Uterus (tissue), 4 donors: ENCODE results near the gene CLTB. TPM values are rescaled to one million over a fixed set of nuclear protein-coding genes. Genes with fewer than 3 reads are reported as not detected.

Source experiments
- DNase-seq, 2 donors: peaks; one replicate each; pipeline ENCODE4 v3.0.0-alpha.2; 2019 to 2020
- H3K27ac ChIP-seq, 2 donors: fragments of 200-600 bp; sonication (generic); 1 replicate in 1 of 2; 2 replicates in 1 of 2; pipeline ENCODE4 v1.5.1; 2016 to 2018
- H3K27me3 ChIP-seq, 2 donors: fragments of 200-600 bp; sonication (generic); one replicate each; pipeline ENCODE4 v1.5.1; 2018 to 2019; ENCODE audit warnings: control low read depth in 1 of 2
- H3K36me3 ChIP-seq, 2 donors: fragments of 200-600 bp; sonication (generic); one replicate each; pipeline ENCODE4 v1.5.1; 2019; ENCODE audit warnings: control low read depth in 1 of 2
- H3K4me1 ChIP-seq, 2 donors: fragments of 200-600 bp; sonication (generic); one replicate each; pipeline ENCODE4 v1.5.1; 2018 to 2019; ENCODE audit warnings: control low read depth in 1 of 2
- H3K4me3 ChIP-seq, 2 donors: fragments of 200-600 bp; sonication (generic); 1 replicate in 1 of 2; 2 replicates in 1 of 2; pipeline ENCODE4 v1.5.1; 2018 to 2019; ENCODE audit warnings: mild to moderate bottlenecking in 1 of 2
- H3K9me3 ChIP-seq, 2 donors: fragments of 200-600 bp; sonication (generic); one replicate each; pipeline ENCODE4 v1.5.1; 2019; ENCODE audit warnings: control low read depth in 1 of 2
- POLR2A ChIP-seq, 2 donors: fragments of 450-650 bp; IDR thresholded peaks; one replicate each; pipeline ENCODE4 v1.6.1; 2016; ENCODE audit warnings: antibody characterized with exemption in 2 of 2, mild to moderate bottlenecking in 1 of 2, moderate library complexity in 1 of 2
- intact Hi-C: fragments of 100-400 bp; cut with DNase I; formaldehyde crosslinking; loops from one replicate; pipeline ENCODE4 v1.15.1; 2023; ENCODE audit warnings: low total_unique reads
- total RNA-seq, 4 donors: library from RNA; depleted of rRNA in 3 of 4; stranded (reverse); fragments of >200 nt in 3 of 4; gene quantifications; one replicate each; pipeline versions ENCODE4 v1.1.0 to v1.2.4, GENCODE V29; 2014 to 2023
- TF ChIP-seq, protein P1 (sequence below), 4 experiments: fragments of 200-600 bp in 2 of 4; fragments of 450-650 bp in 2 of 4; sonication (generic) in 2 of 4; IDR thresholded peaks; one replicate each; pipeline ENCODE4 v1.5.1; 2016 to 2019; ENCODE audit warnings: antibody characterized with exemption in 4 of 4, mild to moderate bottlenecking in 2 of 4, moderate library complexity in 1 of 4
- donor health status: DM: yes; HTN: yes; CAD: no.

Gene CLTB
- total RNA-seq, 4 donors from 2014 or later, result 34.7 to 162 (median 63.4) TPM

DNA sequence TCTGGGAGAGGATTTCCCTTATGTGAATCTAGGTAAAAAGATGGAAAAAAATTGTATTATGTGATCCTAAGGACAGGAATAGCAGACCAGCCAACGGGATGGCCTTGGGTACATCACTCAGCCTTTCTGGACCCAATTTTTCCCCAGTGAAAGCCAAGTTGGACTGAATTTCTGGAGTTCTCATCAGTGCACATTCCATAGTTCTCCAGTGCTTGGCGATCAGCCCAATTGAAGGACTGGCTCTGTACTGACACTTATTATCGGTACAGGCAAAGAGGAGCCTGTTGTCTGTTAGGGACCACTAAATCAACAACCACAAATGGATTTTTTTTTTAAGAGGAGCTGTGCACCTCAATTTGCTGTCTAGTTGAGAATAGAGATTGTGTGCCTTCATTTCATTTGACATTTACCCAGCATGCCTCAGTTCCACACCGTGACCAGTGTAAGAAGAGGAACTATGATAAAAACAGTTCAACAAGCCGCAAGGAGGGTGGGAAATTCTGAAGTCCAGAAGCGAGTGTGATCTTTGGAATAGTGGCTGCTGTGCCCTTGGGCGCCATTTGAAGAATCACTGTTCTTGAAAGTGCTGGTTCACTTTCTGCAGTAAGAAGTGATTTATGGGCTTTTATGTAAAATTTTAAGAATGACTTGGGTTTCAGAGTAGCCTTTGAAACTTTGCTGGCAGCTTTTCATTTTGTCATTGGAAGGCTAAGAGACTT is 43.1 kb downstream of the CLTB start:
- intact Hi-C loops, result no loop called here
- no peak overlapping the region for H3K27ac ChIP-seq

DNA sequence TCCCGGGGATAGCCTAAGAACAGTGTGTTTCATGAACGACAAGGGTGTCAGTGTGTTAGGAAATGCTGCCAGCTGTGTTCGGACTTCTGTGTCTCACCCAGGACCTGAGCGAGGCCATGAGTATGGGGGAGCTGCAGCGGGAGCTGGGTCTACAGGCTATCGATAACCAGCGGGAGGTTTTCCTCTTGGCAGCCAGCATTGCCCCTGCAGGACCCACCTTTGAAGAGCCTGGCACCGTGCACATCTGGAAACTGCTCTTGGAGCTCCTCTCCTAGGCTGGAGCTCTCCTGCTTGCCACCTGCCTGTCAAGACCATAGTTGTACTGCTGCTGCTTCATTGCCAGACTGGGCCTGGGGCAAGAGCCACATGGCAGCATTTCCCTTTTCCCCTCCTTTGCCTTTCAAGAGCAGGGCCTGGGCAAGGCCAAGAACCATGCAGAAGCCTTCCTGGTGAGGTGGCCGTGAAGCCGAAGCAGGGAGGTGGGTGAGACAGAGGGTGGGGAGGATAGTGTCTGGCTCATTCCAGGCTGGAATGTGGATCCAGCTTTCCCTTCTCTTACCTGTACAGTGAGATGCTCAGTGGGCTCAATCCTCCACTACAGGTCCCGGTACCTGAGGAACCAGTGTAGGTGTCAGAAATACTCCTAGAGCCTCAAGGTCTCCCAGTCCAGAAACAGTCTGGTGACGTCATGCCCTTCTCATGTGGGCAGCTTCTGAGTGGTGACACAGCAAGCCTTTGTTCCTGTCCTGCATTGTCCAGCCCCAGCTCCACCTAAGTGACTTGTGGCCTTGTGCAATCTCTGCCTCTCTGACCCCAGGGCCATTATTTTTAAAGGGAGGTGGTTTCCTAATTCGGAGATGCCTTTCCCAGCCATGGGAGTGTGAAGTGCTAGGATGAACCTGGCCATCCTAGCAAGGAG is 44.5 kb downstream of the CLTB start:
- DNase-seq, result no peak
- Histone ChIP-seq H3K27me3 (no peaks in the 10 kb centered on the region), H3K4me3 (no peak overlapping the region), H3K4me1 (no peaks in the 10 kb centered on the region), H3K27ac (no peak overlapping the region), H3K36me3 (no peaks in the 10 kb centered on the region), H3K9me3 (no peaks in the 10 kb centered on the region)
- no peak for TF ChIP-seq POLR2A (IDR thresholded peaks at IDR 0.05)
- TF ChIP-seq, protein P1, sequence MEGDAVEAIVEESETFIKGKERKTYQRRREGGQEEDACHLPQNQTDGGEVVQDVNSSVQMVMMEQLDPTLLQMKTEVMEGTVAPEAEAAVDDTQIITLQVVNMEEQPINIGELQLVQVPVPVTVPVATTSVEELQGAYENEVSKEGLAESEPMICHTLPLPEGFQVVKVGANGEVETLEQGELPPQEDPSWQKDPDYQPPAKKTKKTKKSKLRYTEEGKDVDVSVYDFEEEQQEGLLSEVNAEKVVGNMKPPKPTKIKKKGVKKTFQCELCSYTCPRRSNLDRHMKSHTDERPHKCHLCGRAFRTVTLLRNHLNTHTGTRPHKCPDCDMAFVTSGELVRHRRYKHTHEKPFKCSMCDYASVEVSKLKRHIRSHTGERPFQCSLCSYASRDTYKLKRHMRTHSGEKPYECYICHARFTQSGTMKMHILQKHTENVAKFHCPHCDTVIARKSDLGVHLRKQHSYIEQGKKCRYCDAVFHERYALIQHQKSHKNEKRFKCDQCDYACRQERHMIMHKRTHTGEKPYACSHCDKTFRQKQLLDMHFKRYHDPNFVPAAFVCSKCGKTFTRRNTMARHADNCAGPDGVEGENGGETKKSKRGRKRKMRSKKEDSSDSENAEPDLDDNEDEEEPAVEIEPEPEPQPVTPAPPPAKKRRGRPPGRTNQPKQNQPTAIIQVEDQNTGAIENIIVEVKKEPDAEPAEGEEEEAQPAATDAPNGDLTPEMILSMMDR (IDR thresholded peaks at IDR 0.05), result no peak
- intact Hi-C loops, result no loop called here

More for the DNA sequence above, 43.1 kb downstream of the CLTB start:
- Histone ChIP-seq H3K4me3 (no peak overlapping the region), H3K36me3 (no peaks in the 10 kb centered on the region), H3K27me3 (no peaks in the 10 kb centered on the region), H3K9me3 (no peaks in the 10 kb centered on the region), H3K4me1 (no peaks in the 10 kb centered on the region)
- no peak for TF ChIP-seq POLR2A (IDR thresholded peaks at IDR 0.05)
- TF ChIP-seq, protein P1 (IDR thresholded peaks at IDR 0.05), result no peak
- DNase-seq, result peak in 1 of 2 donors; percentile 38

DNA sequence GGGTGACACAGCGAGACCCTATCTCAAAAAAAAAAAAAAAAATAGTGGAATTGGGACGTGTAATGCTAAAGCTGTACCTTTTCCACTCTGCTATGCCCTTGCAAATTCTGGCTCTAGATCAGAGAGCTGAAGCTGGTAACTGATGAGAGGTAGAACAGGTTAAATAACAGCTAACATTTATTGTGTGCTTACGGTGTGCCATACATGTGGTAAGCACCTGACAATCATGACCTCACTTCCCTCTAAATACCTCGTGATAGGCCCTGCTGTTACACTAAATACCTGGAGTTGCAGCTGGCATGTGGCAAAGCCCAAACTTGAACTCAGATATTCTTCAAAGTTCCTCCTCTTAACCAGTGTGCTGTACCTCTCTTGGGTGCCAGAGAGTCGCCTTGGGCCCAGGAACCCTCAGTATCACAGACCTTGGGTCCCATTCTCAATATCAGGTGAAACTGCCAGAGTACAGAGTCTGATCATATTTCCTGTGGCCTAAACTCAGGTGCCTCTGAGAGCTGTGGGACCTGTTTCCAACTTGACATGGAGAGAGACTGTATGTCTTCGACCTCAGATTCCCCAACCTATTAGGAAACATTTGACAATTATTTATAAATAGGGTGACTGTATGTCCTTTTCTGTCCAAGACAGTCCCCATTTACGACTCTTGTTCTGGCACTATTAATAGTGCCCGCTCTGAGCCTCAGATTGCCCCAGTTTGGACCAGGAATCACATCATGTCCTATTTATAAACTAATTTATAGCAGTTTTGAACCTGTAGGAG is 46.2 kb downstream of the CLTB start:
- Histone ChIP-seq H3K4me1 (no peaks in the 10 kb centered on the region), H3K9me3 (no peaks in the 10 kb centered on the region), H3K27me3 (no peaks in the 10 kb centered on the region), H3K27ac (no peak overlapping the region), H3K4me3 (no peak overlapping the region), H3K36me3 (no peaks in the 10 kb centered on the region)
- DNase-seq, result no peak
- intact Hi-C loops, result no loop called here
- TF ChIP-seq POLR2A (IDR thresholded peaks at IDR 0.05), result no peak
- TF ChIP-seq, protein P1 (IDR thresholded peaks at IDR 0.05), result no peak

DNA sequence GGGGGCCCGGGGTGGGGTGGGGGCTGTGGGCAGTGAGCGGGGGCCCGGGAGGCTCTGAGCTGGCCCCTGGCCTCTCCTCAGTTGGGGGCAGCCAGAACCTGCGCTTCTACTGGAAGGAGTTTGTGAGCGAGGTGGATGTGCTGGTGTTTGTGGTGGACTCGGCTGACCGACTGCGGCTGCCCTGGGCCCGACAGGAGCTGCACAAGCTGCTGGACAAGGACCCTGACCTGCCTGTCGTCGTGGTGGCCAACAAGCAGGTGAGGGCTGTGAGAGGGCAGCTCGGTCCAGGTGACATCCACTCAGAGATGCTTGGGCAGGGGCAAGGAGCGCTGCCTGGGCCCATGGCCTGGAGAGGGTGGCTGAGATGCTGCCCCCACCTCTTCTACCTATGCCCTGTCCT is 47.6 kb downstream of the CLTB start:
- H3K36me3 ChIP-seq, result no peaks in the 10 kb centered on the region
- H3K9me3 ChIP-seq, result no peaks in the 10 kb centered on the region
- intact Hi-C loops, result no loop called here
- no peak overlapping the region for H3K27ac ChIP-seq
- TF ChIP-seq, protein P1 (IDR thresholded peaks at IDR 0.05), result no peak
- TF ChIP-seq POLR2A (IDR thresholded peaks at IDR 0.05), result no peak
- no peaks in the 10 kb centered on the region for H3K4me1 ChIP-seq
- H3K4me3 ChIP-seq, result no peak overlapping the region
- H3K27me3 ChIP-seq, result no peaks in the 10 kb centered on the region
- DNase-seq, result no peak
